Liver (tissue), 3 donors: ENCODE results near the gene TMEM14A.

ENCODE experiments used
- HNF4G ChIP-seq: IDR thresholded peaks from 2 replicates; pipeline ENCODE4 v1.6.1; 2016; ENCODE audit warnings: antibody characterized with exemption
- TAF1 ChIP-seq: conservative IDR thresholded peaks from 2 replicates; pipeline ENCODE4 v1.6.1; 2016; ENCODE audit warnings: antibody characterized with exemption, mild to moderate bottlenecking
- TF ChIP-seq, protein P1 (sequence below): fragments of 150-350 bp; IDR thresholded peaks from 2 replicates; pipeline ENCODE4 v1.5.1; 2017; ENCODE audit warnings: improper control_type of control experiment, low read depth, low read length; ENCODE audit not compliant: missing input control
- TF ChIP-seq, protein P2 (sequence below): IDR thresholded peaks from 2 replicates; pipeline ENCODE4 v1.6.1; 2016; ENCODE audit warnings: antibody characterized with exemption
- donor health status: healthy.
- donor health status: healthy.

DNA sequence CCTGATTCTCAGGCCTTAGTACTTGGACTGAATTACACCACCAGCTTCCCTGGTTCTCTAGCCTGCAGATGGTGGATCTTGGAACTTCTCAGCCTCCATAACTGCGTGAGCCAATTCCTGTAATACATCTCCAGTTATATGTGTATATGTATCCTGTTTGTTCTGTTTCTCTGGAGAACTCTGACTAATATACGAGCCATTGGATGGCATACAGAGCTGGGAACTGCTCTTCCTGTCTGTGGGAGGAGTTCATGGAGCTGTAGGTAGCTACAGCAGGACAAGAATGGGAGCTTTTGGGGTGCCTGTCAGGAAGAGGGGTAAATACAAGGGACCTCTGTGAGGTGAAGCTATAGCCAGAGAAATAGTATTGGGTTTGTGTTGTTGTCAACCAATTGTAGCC is 41.2 kb downstream of the TMEM14A start:
- TF ChIP-seq, protein P1, sequence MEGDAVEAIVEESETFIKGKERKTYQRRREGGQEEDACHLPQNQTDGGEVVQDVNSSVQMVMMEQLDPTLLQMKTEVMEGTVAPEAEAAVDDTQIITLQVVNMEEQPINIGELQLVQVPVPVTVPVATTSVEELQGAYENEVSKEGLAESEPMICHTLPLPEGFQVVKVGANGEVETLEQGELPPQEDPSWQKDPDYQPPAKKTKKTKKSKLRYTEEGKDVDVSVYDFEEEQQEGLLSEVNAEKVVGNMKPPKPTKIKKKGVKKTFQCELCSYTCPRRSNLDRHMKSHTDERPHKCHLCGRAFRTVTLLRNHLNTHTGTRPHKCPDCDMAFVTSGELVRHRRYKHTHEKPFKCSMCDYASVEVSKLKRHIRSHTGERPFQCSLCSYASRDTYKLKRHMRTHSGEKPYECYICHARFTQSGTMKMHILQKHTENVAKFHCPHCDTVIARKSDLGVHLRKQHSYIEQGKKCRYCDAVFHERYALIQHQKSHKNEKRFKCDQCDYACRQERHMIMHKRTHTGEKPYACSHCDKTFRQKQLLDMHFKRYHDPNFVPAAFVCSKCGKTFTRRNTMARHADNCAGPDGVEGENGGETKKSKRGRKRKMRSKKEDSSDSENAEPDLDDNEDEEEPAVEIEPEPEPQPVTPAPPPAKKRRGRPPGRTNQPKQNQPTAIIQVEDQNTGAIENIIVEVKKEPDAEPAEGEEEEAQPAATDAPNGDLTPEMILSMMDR: no peak
- no peak for TF ChIP-seq HNF4G
- TF ChIP-seq TAF1: no peak
- TF ChIP-seq, protein P2, sequence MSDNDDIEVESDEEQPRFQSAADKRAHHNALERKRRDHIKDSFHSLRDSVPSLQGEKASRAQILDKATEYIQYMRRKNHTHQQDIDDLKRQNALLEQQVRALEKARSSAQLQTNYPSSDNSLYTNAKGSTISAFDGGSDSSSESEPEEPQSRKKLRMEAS: no peak
